ENCODE data around the gene DGKD. TPM values are rescaled to one million over a fixed set of nuclear protein-coding genes. Genes with fewer than 3 reads are reported as not detected.

Gene DGKD
- total RNA-seq, 4 donors from 2014 or later = 26.3 to 41.3 (median 30.4) TPM

- no peak for DNase-seq
- no peak for ATAC-seq
- in situ Hi-C loops (cut with MboI; ENCODE audit: low sequenced_read_pairs in 4 of 4) = no loop called here
- no peak overlapping the region for H3K27ac ChIP-seq
- TF ChIP-seq, protein P1, sequence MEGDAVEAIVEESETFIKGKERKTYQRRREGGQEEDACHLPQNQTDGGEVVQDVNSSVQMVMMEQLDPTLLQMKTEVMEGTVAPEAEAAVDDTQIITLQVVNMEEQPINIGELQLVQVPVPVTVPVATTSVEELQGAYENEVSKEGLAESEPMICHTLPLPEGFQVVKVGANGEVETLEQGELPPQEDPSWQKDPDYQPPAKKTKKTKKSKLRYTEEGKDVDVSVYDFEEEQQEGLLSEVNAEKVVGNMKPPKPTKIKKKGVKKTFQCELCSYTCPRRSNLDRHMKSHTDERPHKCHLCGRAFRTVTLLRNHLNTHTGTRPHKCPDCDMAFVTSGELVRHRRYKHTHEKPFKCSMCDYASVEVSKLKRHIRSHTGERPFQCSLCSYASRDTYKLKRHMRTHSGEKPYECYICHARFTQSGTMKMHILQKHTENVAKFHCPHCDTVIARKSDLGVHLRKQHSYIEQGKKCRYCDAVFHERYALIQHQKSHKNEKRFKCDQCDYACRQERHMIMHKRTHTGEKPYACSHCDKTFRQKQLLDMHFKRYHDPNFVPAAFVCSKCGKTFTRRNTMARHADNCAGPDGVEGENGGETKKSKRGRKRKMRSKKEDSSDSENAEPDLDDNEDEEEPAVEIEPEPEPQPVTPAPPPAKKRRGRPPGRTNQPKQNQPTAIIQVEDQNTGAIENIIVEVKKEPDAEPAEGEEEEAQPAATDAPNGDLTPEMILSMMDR (IDR thresholded peaks at IDR 0.05 in 4 of 5, conservative IDR thresholded peaks at IDR 0.05 in 1 of 5) = no peak
- no peak for TF ChIP-seq POLR2A (IDR thresholded peaks at IDR 0.05)
- H3K36me3 ChIP-seq = peaks cover 0 to 94% of the 10 kb centered on the region in 2 donors
- intact Hi-C loops (cut with DNase I; ENCODE audit: low total_unique reads) = no loop called here
- no peaks in the 10 kb centered on the region for H3K9me3 ChIP-seq
- no peaks in the 10 kb centered on the region for H3K4me1 ChIP-seq
- no peak overlapping the region for H3K4me3 ChIP-seq
- H3K27me3 ChIP-seq = no peaks in the 10 kb centered on the region
These were observed 135.4 kb downstream of the DGKD start for GRCh38 chr2:233489666-233490065.

DNA sequence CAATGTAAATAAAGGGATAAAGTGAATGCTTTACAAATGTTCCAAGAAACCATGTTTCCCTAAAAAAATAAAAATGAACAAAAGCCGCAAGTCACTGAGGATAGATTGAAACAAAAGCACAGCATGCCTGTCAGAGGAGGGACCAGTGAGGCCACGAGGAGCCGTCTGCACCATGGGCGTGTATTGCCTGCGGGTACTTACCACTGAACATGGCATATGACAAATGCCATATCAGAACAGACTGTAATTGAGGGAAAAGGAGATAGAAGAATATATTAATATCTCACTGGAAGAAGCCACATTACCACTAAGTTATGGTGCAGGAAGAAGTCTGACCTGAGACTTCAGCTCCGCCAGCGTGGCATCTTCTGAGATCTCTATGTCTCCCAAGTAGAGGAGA is 136.5 kb downstream of the DGKD start:
- ATAC-seq = no peak
- intact Hi-C loops (cut with DNase I; ENCODE audit: low total_unique reads) (no loop called here), in situ Hi-C loops (cut with MboI; ENCODE audit: low sequenced_read_pairs in 4 of 4) (no loop called here)
- no peak for DNase-seq
- TF ChIP-seq, protein P1 (IDR thresholded peaks at IDR 0.05 in 4 of 5, conservative IDR thresholded peaks at IDR 0.05 in 1 of 5) = no peak
- no peak for TF ChIP-seq POLR2A (IDR thresholded peaks at IDR 0.05)
- no peak overlapping the region for H3K27ac ChIP-seq
- H3K4me3 ChIP-seq = no peak overlapping the region
- no peaks in the 10 kb centered on the region for H3K9me3 ChIP-seq
- peaks cover 0 to 91% of the 10 kb centered on the region in 2 donors for H3K36me3 ChIP-seq
- H3K27me3 ChIP-seq = no peaks in the 10 kb centered on the region
- no peaks in the 10 kb centered on the region for H3K4me1 ChIP-seq

DNA sequence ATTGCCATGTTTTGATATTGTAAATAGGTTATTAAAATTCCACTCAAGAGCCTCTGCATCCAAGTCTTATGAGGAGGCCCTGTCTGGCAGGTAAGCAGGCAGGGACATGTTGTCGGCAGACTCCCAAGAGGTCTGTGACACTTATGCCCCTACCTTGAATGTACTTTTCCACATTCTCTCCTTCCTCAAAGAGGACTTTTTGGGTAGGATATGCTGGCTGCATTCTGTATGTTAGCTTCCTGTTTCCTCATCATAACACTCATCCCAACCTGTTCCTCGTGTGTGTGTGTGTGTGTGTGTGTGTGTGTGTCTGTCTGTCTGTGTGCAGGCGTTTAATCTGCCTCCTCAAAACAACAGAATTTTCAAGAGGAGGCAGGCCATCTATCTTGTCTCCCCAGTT is 137.0 kb downstream of the DGKD start:
- Histone ChIP-seq H3K27ac (no peak overlapping the region), H3K4me3 (no peak overlapping the region), H3K9me3 (no peaks in the 10 kb centered on the region), H3K27me3 (no peaks in the 10 kb centered on the region), H3K4me1 (no peaks in the 10 kb centered on the region), H3K36me3 (peaks cover 0 to 93% of the 10 kb centered on the region in 2 donors)
- DNase-seq = no peak
- no peak for ATAC-seq
- TF ChIP-seq POLR2A (IDR thresholded peaks at IDR 0.05) = no peak
- TF ChIP-seq, protein P1 (IDR thresholded peaks at IDR 0.05 in 4 of 5, conservative IDR thresholded peaks at IDR 0.05 in 1 of 5) = no peak
- in situ Hi-C loops (cut with MboI; ENCODE audit: low sequenced_read_pairs in 4 of 4) (no loop called here), intact Hi-C loops (cut with DNase I; ENCODE audit: low total_unique reads) (no loop called here)

- intact Hi-C loops (cut with DNase I; ENCODE audit: low total_unique reads) (no loop called here), in situ Hi-C loops (cut with MboI; ENCODE audit: low sequenced_read_pairs in 4 of 4) (no loop called here)
- Histone ChIP-seq H3K4me3 (no peak overlapping the region), H3K4me1 (no peaks in the 10 kb centered on the region), H3K27me3 (no peaks in the 10 kb centered on the region), H3K27ac (no peak overlapping the region), H3K36me3 (peaks cover 0 to 93% of the 10 kb centered on the region in 2 donors), H3K9me3 (no peaks in the 10 kb centered on the region)
- DNase-seq (no peak), ATAC-seq (no peak)
- TF ChIP-seq POLR2A (IDR thresholded peaks at IDR 0.05) = no peak
- TF ChIP-seq, protein P1 (IDR thresholded peaks at IDR 0.05 in 4 of 5, conservative IDR thresholded peaks at IDR 0.05 in 1 of 5) = no peak
These were observed 137.8 kb downstream of the DGKD start for GRCh38 chr2:233492078-233492477.

- Histone ChIP-seq H3K27ac (no peak overlapping the region), H3K36me3 (peaks cover 0 to 93% of the 10 kb centered on the region in 2 donors), H3K4me1 (no peaks in the 10 kb centered on the region), H3K9me3 (no peaks in the 10 kb centered on the region), H3K4me3 (no peak overlapping the region), H3K27me3 (no peaks in the 10 kb centered on the region)
- DNase-seq (no peak), ATAC-seq (no peak)
- intact Hi-C loops (cut with DNase I; ENCODE audit: low total_unique reads) = no loop called here
- in situ Hi-C loops (cut with MboI; ENCODE audit: low sequenced_read_pairs in 4 of 4) = no loop called here
- no peak for TF ChIP-seq POLR2A (IDR thresholded peaks at IDR 0.05)
- TF ChIP-seq, protein P1 (IDR thresholded peaks at IDR 0.05 in 4 of 5, conservative IDR thresholded peaks at IDR 0.05 in 1 of 5) = no peak
These were observed 138.5 kb downstream of the DGKD start for GRCh38 chr2:233492751-233493150.
